HG03196 (cell line): ENCODE measurements around the gene ASPG.

Experiments
- ATAC-seq: cut with Tn5 transposase; IDR thresholded peaks from one replicate; pipeline ENCODE4 v1.9.1; 2021; ENCODE audit not compliant: unreplicated experiment

Gene ASPG

DNA sequence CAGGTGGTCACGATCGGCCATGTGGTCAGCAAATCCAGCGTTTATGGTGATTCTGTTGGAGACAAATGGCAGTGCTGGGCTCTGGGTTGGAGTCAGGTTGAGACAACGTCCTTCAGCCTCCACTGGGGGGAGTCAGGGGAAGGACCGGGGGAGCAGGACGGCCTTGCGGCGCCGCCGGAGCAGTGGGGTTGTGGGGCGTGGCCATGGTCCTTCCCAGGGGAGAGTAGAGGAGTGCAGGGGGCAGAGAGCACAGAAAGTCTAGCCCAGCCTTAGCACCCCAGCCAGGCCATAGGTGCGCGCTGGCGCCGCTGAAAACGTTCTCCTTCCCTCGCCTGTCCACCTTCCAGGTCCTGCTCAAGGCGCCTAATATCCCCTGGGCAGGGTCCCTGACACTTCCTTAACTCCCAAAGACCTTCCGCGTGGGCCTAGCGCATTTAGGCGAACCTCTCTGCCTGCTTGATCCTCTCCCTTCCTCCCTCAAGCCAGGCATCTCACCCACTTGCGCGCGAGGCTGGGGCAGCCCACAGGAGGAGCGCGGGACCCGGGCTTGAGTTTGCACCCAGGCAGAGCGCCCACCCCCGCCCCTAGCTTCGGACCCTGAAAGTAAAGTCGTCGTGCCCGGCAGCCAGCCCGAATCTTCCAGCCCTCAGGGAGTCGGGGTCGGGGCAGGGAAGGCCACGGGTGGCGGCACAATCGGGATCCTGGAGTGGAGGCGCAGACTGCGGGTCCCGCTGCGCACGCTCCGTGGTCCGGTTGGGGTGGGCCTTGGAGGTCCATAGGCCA lies 49.8 kb downstream of the ASPG start:
- ATAC-seq, result no peak

DNA sequence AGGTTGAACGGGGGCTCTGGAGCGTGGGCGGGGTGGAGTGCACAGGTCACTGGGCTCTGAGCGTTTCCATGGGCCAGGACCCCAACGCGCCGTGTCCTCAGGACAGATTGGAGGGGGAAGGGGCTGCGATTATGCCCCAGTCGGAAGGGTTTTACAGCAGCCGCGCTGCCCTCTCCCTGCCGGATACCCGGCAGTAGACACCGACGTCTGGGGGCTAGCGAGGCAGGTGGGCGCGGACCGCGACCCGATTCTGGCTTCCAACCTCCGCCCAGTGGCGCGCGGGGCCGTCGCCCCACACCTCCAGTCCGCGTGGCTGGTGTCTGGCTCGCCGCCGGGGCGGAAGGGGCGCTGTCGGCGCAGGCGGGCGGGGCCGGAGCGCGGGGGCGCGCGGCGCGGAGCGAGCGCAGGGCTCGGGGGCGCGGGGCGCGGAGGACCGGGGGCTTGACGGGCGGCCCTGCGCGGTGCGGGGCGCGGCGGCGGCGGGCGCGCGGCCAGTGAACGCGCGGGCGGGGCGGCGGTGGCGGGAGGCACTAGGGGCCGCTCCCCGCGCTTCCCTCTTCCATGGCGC lies 50.5 kb downstream of the ASPG start:
- no peak for ATAC-seq

DNA sequence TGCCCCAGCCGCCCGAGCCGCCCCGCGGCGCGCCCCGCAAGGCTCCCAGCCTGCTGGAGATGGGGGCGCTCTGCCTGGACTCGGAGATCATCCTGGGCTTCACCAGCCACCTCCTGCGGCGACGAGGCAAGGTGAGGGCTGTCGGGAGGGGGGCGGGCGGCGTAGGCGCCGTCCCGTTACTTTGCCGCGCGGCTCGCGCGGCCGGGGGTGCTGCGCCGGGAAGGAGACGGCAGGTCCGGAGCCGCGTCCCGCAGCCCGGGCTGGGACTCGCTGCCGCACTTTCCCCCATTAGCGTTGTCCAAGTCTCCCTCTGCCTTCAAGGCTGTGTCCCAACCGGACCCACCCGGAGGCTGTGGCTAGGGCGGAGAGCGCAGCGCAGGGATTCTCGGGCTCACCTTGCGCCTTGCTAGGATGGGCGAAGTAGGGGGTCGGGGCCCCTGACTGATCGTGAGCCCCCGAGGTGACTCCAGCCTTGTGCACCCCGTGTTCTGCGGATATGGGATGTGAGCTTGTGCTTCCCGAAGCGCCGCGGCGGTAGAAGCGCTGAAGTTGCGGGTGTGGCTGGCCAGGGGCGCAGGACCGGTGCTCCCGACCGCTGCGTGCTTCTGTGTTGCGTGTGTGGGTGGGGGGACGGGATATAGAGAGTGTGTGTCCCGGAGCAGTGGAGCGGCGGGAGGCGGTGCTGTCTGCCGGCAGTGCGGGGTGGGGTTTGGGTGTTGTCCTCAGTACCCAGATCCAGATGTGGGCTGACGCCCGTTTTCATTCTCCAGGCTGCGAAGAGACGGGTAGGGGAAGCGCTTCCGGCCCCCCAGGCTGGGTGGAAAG lies 51.2 kb downstream of the ASPG start:
- ATAC-seq, result no peak

DNA sequence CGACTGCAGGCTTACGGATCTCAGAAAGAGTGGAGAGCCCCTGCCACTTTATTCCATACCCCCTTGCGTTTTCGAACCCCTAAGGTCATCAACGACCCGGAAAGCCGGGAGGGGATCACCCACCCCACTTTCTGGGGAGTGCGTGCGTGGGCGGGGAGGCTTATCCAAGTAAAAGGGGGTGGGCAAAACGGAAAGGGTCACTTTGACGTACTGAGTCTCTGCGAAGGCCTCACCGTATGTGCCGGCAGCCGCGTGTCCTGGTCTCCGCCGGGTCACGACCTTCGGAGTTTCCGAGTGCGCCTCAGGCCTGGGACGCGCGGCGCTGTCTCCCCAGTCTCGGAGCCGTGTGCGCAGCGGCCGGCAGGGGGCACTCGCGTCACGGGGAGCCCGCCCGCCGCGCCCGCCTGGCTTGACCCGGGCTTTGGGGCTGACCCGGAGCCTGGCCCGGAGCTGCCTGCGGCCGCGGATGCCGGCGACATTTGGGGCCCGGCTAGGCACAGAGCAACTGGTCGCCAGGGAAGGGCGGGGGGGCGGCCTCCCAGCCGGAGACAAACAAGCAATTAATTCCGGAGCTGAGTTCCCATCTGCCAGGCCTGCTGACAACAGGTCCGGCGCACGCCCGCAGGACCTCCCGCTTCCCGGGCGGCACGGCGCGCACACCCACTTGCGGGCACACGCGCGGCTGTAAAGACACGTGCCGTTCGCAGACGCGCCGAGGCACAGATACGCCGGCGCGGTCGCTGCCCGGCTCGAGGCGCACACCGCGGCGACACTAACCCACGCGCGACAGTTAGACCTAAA lies 52.0 kb downstream of the ASPG start:
- no peak for ATAC-seq

DNA sequence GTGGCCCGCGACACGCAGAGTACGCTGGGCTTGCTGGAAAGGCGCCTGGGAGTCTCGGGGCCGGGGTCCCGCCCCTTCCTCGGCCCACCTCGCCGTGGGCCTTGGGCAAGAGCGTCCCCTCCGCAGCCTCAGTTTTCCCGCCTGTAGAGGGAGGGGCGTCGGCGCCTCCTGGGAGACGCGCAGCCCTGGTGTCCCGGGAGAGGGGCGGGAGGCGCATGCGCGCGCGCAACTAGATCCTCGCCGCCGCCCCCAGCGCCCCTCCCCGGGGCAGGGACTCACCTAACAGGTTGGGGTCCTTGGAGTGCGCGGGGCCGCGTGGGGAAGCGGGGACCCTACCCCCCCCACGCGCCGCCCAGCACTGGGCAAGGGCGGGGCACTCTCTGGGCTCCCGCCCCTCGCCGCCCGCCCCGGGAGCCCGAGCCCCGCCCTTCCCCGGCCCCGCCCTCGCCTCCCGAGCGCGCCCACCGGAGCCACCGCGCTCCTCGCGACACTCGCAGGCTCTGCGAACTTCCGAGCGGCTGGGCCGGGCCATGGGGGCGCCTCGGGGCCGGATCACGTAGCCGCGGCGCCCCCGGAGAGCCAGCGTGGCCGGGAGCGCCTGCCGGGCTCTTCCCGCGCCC lies 52.7 kb downstream of the ASPG start, which contains the start of gene KIF26A:
Gene KIF26A (plus strand): TSS at position 490 of the 620 bp plus-strand sequence. CDS start 136 bp downstream, outside the sequence.
- no peak for ATAC-seq

DNA sequence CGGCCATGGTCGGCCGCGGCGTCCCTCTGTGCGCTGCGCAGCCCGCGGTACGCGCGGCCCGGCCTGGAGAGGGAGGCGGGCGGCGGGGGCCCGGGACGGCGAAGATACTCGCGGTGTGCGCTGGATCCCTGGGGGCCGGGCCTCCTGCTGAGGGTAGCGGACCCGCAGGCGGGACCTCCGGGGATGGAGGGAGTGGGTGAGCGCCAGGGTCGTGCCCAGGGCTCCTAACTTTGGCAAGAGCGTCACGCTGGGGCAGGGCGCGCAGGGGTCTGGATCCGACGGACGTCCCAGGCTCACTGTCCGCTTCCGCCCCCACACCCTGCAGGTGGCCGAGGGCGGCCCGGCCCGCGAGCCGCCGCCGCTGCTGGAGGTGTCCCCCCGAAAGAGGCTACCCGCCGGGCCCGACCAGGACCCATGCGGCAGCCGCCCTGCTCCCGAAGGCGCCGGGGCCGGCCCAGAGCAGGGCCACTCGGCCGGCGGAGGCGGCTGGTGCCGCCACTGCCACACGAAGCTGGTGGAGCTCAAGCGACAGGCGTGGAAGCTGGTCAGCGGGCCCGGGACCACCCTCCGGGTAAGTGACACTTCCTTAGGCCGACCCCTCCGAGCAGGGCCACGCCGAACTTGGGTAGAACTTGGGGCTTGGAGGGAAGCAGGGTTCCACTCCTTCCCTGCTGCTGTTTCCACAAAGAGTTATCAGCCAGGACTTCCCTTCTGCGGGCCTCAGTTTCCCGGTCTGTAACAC lies 53.4 kb downstream of the ASPG start:
- ATAC-seq, result no peak

DNA sequence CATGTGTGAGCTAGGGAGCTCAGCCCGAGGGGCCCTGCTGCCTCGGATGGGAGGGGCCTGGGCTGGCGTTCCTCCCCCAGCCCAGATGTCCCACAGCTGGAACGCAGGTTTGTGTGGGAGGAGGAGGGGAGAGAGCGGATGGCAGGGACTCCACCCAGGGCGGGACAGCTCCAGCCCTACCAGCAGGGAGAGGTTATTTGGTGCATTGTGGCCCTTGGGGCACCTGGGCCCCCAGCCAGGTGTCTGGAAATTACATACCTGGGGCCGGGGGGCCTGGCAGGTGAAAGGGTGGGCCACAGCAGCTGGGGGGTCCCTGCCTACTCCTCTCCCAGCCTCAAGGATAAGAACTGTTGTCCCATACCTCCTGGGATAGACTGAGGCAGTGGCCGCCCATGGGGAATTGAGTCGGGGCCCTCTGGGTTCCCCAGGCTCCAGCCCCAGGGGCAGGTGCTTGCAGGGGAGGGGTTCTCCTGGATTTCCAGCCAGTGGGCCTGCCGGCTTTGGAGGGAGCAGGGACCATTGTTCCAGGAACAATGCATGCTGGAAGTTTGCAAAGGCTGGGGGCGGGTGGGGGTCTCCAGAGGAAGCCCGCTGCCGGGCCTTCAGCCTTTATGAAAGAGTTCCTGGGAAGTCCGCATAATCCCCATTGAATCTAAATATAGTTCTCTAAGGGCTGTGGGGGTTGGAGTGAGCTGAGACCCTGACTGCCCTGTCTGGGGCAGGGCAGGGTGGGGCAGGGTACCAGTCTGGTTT lies 54.1 kb downstream of the ASPG start:
- no peak for ATAC-seq

DNA sequence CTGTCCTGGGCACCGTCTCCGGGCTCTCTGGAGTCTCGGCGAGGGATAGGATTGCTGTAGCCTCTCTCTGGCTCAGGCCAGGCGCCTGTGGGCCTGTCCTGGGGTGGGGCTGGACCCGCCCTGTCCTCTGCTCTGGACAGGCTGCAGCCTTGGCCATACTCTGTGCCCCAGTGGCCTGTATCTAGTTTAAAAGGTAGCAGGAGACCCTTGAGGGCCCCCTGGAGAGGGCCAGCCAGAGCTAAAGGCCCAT lies 54.6 kb downstream of the ASPG start:
- ATAC-seq, result no peak

DNA sequence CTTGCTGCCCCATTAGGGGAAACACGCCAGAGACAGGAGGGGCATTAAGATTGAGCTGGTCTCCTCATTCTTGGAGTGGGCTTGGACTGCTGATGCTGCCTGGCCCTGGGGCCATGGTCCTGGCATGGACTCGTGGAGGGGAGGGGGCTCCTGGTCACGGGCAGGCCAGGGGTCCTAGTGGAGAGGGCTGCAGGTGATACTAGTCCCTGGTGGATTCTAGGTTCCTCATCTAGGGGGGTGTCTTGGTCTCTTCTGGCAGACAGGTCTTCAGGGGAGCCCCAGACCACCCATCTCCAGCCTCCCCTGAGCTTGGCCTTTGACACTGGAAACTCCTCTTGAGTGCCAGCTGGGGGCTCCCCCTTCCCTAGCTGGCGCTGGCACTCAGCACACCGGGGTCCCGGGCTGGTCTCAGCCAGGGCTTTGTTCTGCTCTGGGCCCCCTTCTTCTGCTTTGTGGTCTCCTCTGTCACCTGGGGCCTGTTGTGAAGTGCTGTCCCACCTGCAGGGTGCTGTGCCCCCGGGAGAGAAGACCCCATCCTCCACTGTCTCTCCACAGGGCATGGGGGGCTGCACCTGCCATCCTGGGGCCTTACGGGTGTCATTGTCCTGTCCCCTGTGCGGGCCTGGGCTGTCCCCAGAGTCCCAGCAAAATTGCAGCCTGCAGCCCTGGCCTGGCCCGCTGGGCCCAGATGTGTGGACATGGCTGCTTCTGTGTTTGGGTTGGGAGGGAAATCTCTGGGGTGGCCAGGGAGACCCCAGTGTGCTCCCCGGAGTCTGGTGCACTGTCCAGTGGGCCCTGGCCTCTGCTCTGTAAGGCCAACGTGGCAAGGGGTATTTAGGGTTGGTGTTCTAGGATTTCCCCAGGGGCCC lies 55.2 kb downstream of the ASPG start:
- no peak for ATAC-seq

DNA sequence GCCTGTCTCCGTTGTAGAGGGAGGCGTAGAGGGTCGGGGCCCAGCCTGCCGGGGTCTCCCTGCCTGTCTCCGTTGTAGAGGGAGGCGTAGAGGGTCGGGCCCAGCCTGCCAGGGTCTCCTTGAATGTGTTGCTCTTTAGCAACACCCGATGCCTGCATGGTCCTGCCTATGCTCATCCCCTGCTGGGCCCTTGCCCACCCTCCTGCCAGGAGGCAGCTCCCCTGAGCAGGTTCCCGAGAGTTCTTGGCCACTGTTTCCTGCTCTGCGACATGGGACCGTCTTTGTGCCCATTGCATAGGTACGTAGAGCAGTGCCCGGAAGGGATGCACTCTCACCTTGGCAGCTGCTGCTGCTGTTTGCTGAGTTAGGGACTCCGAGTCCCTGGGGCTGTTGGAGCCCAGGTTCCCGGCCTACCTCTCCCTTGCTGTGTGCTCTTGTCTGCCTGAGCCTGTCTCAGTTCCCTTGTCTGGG lies 56.2 kb downstream of the ASPG start:
- ATAC-seq, result no peak

DNA sequence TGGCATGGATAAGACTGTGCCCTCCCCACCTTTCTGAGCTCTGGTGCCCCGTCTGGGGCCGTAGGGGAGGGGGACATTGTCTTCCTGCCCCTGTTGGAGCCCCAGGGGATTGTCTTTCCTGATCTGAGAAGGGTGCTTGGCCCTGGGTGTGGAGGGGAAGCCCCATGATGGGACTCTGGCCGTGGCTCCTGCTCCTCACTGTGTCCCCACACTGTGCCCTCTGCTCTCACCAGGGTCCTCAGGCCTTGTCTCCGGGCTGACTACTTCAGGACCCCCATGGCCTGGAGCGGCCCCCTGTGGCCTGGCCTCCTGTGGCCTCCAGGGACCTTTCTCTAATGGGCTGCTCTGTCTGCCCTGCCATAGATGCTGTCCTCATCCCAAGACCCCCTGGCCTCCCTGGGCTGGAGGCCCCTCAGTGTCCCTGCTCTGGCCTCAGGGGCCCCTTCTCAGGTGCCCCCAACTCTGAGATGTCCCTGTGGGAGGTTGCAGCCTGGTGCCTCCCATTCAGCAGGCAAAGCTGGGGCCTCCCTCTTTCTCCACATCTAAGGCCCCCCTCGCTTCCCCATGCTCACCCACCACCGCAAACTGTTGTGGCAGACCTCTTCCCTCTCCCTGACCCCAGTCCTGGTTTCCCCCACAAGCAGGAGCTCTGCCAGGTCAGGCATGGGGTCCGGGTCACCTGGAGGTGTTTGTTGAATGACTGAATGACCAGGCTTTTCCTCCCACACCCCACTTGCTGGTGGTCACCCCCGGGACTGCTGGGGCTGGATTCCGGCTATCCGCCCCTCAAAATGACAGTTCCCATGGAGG lies 56.8 kb downstream of the ASPG start:
- no peak for ATAC-seq

DNA sequence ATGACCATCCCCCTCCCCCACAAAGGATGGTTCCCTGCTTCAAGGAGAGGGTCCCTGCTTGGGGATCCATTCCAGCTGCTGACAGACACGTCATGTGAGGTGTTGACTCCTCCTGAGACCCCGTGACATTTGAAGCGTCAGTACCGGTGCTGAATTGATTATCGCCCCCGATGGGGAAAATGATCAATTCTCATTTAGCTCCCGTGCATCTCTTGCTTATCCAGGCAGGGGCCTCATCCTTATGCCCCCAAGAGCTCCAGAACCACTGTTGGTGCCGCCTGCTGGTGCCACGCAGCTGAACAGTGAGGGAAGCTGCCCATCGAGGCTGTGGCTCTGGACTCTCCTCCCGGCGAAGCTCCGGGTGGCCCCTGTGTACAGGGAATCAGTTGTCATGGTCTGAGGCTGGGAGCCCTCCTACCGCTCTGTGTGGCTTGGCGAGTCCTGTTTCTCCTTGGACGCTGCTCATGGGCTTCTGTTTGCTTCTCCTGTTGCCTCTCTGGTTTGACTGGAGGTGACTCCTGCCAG lies 57.5 kb downstream of the ASPG start:
- no peak for ATAC-seq

DNA sequence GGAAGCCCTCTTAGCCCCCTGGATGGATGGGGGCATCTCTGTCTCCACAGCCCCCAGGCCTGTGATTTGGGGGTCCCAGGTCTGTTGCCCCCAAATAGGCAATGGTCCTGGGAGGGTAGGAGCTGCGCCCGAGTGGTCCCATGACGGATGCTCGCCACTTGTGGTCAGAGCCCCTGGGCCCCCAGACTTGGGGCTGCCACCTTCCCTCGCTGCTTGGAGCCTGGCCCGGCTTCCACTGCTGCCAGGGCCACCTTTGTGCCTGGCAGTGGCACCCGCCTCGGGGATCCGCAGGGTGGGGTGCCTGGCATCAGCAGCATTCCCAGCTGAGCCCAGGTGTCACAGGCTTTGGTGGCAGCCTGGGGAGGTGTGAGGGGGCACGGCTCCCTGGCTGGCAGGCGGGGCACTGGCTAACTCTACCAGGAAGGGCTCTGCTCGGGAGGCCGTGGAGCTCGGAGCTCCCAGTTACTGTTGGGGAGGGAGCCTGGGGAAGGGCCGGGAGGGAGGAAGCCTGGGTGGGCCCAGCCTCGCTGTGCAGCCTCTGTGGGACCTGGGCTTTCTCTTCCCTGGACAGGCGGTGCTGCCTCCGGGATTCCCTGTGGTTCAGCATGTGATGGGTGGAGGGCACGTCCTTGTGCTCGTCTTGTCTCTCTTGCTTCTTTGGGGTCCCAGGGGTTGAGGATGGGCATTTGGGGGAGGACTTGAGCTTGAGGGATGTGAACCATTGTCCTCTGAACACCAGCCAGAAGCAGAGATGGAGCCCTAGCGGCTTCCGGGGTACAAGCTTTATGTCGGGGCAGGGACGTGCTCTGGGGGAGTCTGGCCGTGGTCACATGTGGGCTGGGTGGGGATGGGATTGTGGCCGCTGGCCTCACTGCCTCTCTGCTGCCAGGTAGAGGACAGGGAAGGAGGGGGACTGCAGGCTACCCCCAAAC lies 58.3 kb downstream of the ASPG start:
- ATAC-seq, result no peak

DNA sequence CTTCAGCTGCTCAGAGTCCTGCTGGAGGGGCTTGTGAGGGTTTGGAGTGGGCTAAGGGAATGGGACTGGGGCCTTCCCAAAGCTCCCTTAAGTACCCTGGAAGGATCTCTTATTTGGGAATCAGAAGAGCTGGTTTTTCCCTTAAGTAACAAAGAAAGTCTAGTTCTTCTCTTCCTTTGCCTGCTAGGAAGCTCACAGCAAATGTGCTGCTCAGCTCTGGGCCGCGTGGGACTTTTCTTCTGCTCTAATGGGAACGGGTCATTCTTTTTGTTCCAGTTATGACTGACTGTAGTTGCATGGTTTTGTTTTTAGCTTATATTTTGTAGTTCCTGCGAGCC lies 58.9 kb downstream of the ASPG start:
- ATAC-seq, result no peak

DNA sequence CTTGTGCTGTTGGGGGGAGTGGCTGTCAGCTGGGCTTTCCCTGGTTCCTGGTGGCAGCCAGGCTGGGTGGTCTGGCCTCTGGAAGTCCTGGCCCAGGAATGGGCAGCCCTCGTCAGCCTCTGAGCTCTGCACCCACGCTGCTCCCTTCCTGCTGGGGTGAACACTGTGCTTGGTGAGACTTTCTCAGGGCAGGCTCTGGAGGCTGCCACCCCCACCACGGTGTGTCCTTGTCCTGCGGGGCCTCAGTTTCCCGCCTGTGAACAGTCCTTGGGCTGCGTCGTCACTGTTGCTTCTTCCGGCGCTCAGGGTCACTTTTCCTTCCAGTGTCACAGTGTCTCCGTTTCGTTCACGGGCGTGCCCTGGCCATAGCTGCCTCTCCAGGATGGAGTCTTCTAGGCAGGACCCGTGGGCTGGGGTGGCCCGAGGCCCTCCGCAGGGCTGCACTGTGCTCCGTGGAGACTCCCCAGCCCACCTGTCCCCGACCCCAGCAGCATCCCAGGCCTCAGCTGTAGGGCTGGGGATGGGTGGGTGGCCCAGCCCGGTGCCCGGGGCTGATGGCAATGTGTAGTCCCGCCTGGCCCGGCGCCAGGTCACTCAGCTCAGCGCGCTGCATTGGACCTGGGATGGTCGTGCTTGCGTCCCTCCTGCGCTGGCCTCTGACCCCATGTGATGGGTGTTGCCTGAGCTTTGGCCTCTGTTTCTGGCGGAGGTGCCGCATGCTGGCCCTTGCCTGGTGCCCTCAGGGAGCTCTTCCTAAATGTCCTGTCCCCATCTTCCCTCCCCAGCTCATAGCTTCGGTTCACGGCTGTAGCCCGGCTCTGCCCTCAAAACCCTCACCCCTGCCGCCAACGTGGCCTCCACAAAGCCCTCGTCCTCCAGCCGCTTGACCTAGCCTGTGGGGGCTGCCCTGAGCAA lies 59.7 kb downstream of the ASPG start:
- no peak for ATAC-seq
